Measurements from ENCODE around the gene CBLN3.

The CBLN3 gene

GRCh38 chr14:24439830-24440605 is 10.6 kb upstream of the CBLN3 start:
- DNase-seq: no peak

- no peak for DNase-seq
Measured at GRCh38 chr14:24439257-24439656, 9.8 kb upstream of the CBLN3 start.

- DNase-seq: no peak
Measured at GRCh38 chr14:24438223-24439097, 9.0 kb upstream of the CBLN3 start.

- no peak for DNase-seq
Measured at GRCh38 chr14:24437736-24438067, 8.2 kb upstream of the CBLN3 start.

- no peak for DNase-seq
Measured at GRCh38 chr14:24437020-24437735, 7.7 kb upstream of the CBLN3 start.

- peak in 21 of 51 donors; percentile 2 to 63 (median 29) for DNase-seq
Measured at GRCh38 chr14:24436355-24437019, 7.0 kb upstream of the CBLN3 start.

- DNase-seq: no peak
Measured at GRCh38 chr14:24435998-24436354, 6.5 kb upstream of the CBLN3 start.

GRCh38 chr14:24435192-24435810 is 5.8 kb upstream of the CBLN3 start:
- DNase-seq: no peak

GRCh38 chr14:24434676-24435075 is 5.2 kb upstream of the CBLN3 start:
- DNase-seq: no peak

GRCh38 chr14:24434036-24434435 is 4.6 kb upstream of the CBLN3 start:
- DNase-seq: no peak

GRCh38 chr14:24432259-24433131 is 3.0 kb upstream of the CBLN3 start:
- no peak for DNase-seq

GRCh38 chr14:24431569-24432258 is 2.2 kb upstream of the CBLN3 start:
- peak in 47 of 51 donors; percentile 10 to 85 (median 53) for DNase-seq

- no peak for DNase-seq
Measured at GRCh38 chr14:24430682-24431568, 1.5 kb upstream of the CBLN3 start.

- peak in 35 of 51 donors; percentile 23 to 86 (median 61) for DNase-seq
Measured at GRCh38 chr14:24430143-24430681, 744 bp upstream of the CBLN3 start.

- no peak for DNase-seq
Measured at GRCh38 chr14:24428628-24429394, 657 bp downstream of the CBLN3 start.

- no peak for DNase-seq
Measured at GRCh38 chr14:24427537-24428508, 1.6 kb downstream of the CBLN3 start.

Measured in hypothalamus (tissue), 51 donors.